ENCODE results near the gene UFD1. TPM values are rescaled to one million over a fixed set of nuclear protein-coding genes. Genes with fewer than 3 reads are reported as not detected.

UFD1 gene
- total RNA-seq, 4 donors from 2014 or later, result 4.9 to 57.2 (median 36.8) TPM

- intact Hi-C loops (cut with DNase I; ENCODE audit: low total_unique reads) (no loop called here), in situ Hi-C loops (cut with MboI; ENCODE audit: low pct_ligation_motif_present in 1 of 4, low pct_unique_long_range_greater_than_20kb in 1 of 4, low sequenced_read_pairs in 3 of 4) (no loop called here)
- H3K4me3 ChIP-seq, result no peak overlapping the region
- no peaks in the 10 kb centered on the region for H3K27me3 ChIP-seq
- TF ChIP-seq CTCF (IDR thresholded peaks at IDR 0.05) (no peak), POLR2AphosphoS5 (IDR thresholded peaks at IDR 0.05) (no peak)
- no peaks in the 10 kb centered on the region for H3K9me3 ChIP-seq
- 71 to 93% methylated on average over 2 of the region's 2 CpGs for WGBS, 2 donors (ENCODE audit: low coverage in 1 of 2)
- H3K4me1 ChIP-seq, result no peaks in the 10 kb centered on the region
- no peak for DNase-seq
- H3K27ac ChIP-seq, result no peak overlapping the region
- no peaks in the 10 kb centered on the region for H3K36me3 ChIP-seq
Observed at GRCh38 chr22:19488285-19488684, 9.3 kb upstream of the UFD1 start.

GRCh38 chr22:19483481-19484244 is 4.7 kb upstream of the UFD1 start:
- Histone ChIP-seq H3K36me3 (no peaks in the 10 kb centered on the region), H3K9me3 (no peaks in the 10 kb centered on the region), H3K27me3 (no peaks in the 10 kb centered on the region), H3K4me1 (peaks cover 4 to 8% (median 6%) of the 10 kb centered on the region in 4 donors), H3K27ac (no peak overlapping the region), H3K4me3 (no peak overlapping the region)
- DNase-seq, result no peak
- WGBS, 2 donors (ENCODE audit: low coverage in 1 of 2), result 86 to 94% methylated on average over 7 to 8 of the region's 8 CpGs
- in situ Hi-C loops (cut with MboI; ENCODE audit: low pct_ligation_motif_present in 1 of 4, low pct_unique_long_range_greater_than_20kb in 1 of 4, low sequenced_read_pairs in 3 of 4), result no loop called here
- intact Hi-C loops (cut with DNase I; ENCODE audit: low total_unique reads), result no loop called here
- TF ChIP-seq POLR2A (IDR thresholded peaks at IDR 0.05) (no peak), EP300 (IDR thresholded peaks at IDR 0.05; ENCODE audit: low read depth) (no peak), POLR2AphosphoS5 (IDR thresholded peaks at IDR 0.05) (no peak), CTCF (IDR thresholded peaks at IDR 0.05) (no peak)

- intact Hi-C loops (cut with DNase I; ENCODE audit: low total_unique reads), result no loop called here
- in situ Hi-C loops (cut with MboI; ENCODE audit: low pct_ligation_motif_present in 1 of 4, low pct_unique_long_range_greater_than_20kb in 1 of 4, low sequenced_read_pairs in 3 of 4), result no loop called here
- Histone ChIP-seq H3K9me3 (no peaks in the 10 kb centered on the region), H3K4me3 (no peak overlapping the region), H3K27ac (no peak overlapping the region), H3K36me3 (no peaks in the 10 kb centered on the region), H3K27me3 (no peaks in the 10 kb centered on the region), H3K4me1 (peaks cover 12 to 18% (median 16%) of the 10 kb centered on the region in 4 donors)
- DNase-seq, result no peak
- WGBS, 2 donors (ENCODE audit: low coverage in 1 of 2), result 59 to 86% methylated on average over 3 to 9 of the region's 9 CpGs
- TF ChIP-seq EP300 (IDR thresholded peaks at IDR 0.05; ENCODE audit: low read depth) (no peak), POLR2A (IDR thresholded peaks at IDR 0.05) (no peak), POLR2AphosphoS5 (IDR thresholded peaks at IDR 0.05) (no peak), CTCF (IDR thresholded peaks at IDR 0.05) (no peak)
Observed at GRCh38 chr22:19482297-19482696, 3.3 kb upstream of the UFD1 start.

- in situ Hi-C loops (cut with MboI; ENCODE audit: low pct_ligation_motif_present in 1 of 4, low pct_unique_long_range_greater_than_20kb in 1 of 4, low sequenced_read_pairs in 3 of 4), result no loop called here
- H3K4me3 ChIP-seq, result no peak overlapping the region
- no peak for DNase-seq
Observed at GRCh38 chr22:19480789-19481188, 1.8 kb upstream of the UFD1 start.

More at GRCh38 chr22:19480789-19481188, 1.8 kb upstream of the UFD1 start:
- 57 to 75% methylated on average over 10 of the region's 10 CpGs for WGBS, 2 donors (ENCODE audit: low coverage in 1 of 2)
- intact Hi-C loops (cut with DNase I; ENCODE audit: low total_unique reads), result no loop called here
- Histone ChIP-seq H3K27ac (no peak overlapping the region), H3K36me3 (no peaks in the 10 kb centered on the region), H3K9me3 (no peaks in the 10 kb centered on the region), H3K27me3 (no peaks in the 10 kb centered on the region), H3K4me1 (peaks cover 16 to 22% (median 21%) of the 10 kb centered on the region in 4 donors)
- TF ChIP-seq CTCF (IDR thresholded peaks at IDR 0.05), result no peak
- no peak for TF ChIP-seq POLR2A (IDR thresholded peaks at IDR 0.05)
- TF ChIP-seq EP300 (IDR thresholded peaks at IDR 0.05; ENCODE audit: low read depth), result no peak
- TF ChIP-seq POLR2AphosphoS5 (IDR thresholded peaks at IDR 0.05), result no peak
